ENCODE data around the gene NKD2.

- TF ChIP-seq CTCF (IDR thresholded peaks at IDR 0.05; ENCODE audit: poor library complexity) (no peak), EZH2 (IDR thresholded peaks at IDR 0.05; ENCODE audit: borderline replicate concordance) (no peak)
These were observed 10.2 kb upstream of the NKD2 start for GRCh38 chr5:998246-999031.
